H9 (cell line): Measurements from ENCODE around the gene CLMN. TPM values are rescaled to one million over a fixed set of nuclear protein-coding genes. Genes with fewer than 3 reads are reported as not detected.

Experiments
- DNase-seq: peaks from one replicate; pipeline ENCODE4 v3.0.0-alpha.2; 2017
- H2AFZ ChIP-seq: one replicate; pipeline ENCODE4 v1.6.1; 2013; ENCODE audit warnings: mild to moderate bottlenecking, low read length, control low read depth, moderate library complexity
- H2AK5ac ChIP-seq: 2 replicates; pipeline ENCODE4 v1.6.1; 2013; ENCODE audit warnings: low read length, control low read depth, mixed read lengths; ENCODE audit not compliant: insufficient read length
- H2BK120ac ChIP-seq: one replicate; pipeline ENCODE4 v1.6.1; 2013; ENCODE audit warnings: low read depth, mild to moderate bottlenecking, low read length, control low read depth, inconsistent platforms; ENCODE audit not compliant: poor library complexity, severe bottlenecking
- H2BK12ac ChIP-seq: 2 replicates; pipeline ENCODE4 v1.6.1; 2013; ENCODE audit warnings: low read length, control low read depth, mixed read lengths, low read depth; ENCODE audit not compliant: insufficient read length
- H2BK15ac ChIP-seq: 2 replicates; pipeline ENCODE4 v1.6.1; 2013; ENCODE audit warnings: low read depth, low read length, control low read depth
- H2BK20ac ChIP-seq: one replicate; pipeline ENCODE4 v1.6.1; 2013; ENCODE audit warnings: low read depth, mild to moderate bottlenecking, low read length, control low read depth, inconsistent platforms; ENCODE audit not compliant: poor library complexity, severe bottlenecking
- H2BK5ac ChIP-seq: 2 replicates; pipeline ENCODE4 v1.6.1; 2013; ENCODE audit warnings: low read length, control low read depth, mixed read lengths; ENCODE audit not compliant: insufficient read length
- H3K14ac ChIP-seq: 2 replicates; pipeline ENCODE4 v1.6.1; 2013; ENCODE audit warnings: low read length, control low read depth; ENCODE audit not compliant: insufficient read depth
- H3K18ac ChIP-seq: 2 replicates; pipeline ENCODE4 v1.6.1; 2013; ENCODE audit warnings: low read depth, mild to moderate bottlenecking, mixed read lengths, low read length, control low read depth; ENCODE audit not compliant: insufficient read length
- H3K23ac ChIP-seq: 2 replicates; pipeline ENCODE4 v1.6.1; 2013; ENCODE audit warnings: low read length, control low read depth, mixed read lengths, low read depth; ENCODE audit not compliant: insufficient read length
- H3K23me2 ChIP-seq: 2 replicates; pipeline ENCODE4 v1.6.1; 2013; ENCODE audit warnings: low read depth, mild to moderate bottlenecking, mixed read lengths, low read length, control low read depth; ENCODE audit not compliant: insufficient read length, poor library complexity, severe bottlenecking
- H3K27ac ChIP-seq: 2 replicates; pipeline ENCODE4 v1.5.1; 2013; ENCODE audit warnings: low read length, control low read depth, mixed read lengths, low read depth; ENCODE audit not compliant: insufficient read length
- H3K27me3 ChIP-seq: 2 replicates; pipeline ENCODE4 v1.6.1; 2013; ENCODE audit warnings: low read length, control low read depth, inconsistent platforms; ENCODE audit not compliant: insufficient read depth
- H3K4ac ChIP-seq: 2 replicates; pipeline ENCODE4 v1.6.1; 2013; ENCODE audit warnings: low read depth, mild to moderate bottlenecking, control low read depth, inconsistent platforms, low read length, moderate library complexity
- H3K4me1 ChIP-seq: 2 replicates; pipeline ENCODE4 v1.6.1; 2013; ENCODE audit warnings: low read length, control low read depth, inconsistent platforms; ENCODE audit not compliant: insufficient read depth
- H3K4me2 ChIP-seq: 2 replicates; pipeline ENCODE4 v1.6.1; 2013; ENCODE audit warnings: low read length, control low read depth, mixed read lengths; ENCODE audit not compliant: insufficient read length, insufficient read depth
- H3K56ac ChIP-seq: 2 replicates; pipeline ENCODE4 v1.6.1; 2013; ENCODE audit warnings: low read depth, mild to moderate bottlenecking, mixed read lengths, low read length, control low read depth; ENCODE audit not compliant: insufficient read length
- H3K79me1 ChIP-seq: 2 replicates; pipeline ENCODE4 v1.6.1; 2013; ENCODE audit warnings: low read depth, mild to moderate bottlenecking, moderate library complexity, low read length, control low read depth, inconsistent platforms; ENCODE audit not compliant: insufficient read depth, poor library complexity, severe bottlenecking
- H3K79me2 ChIP-seq: 2 replicates; pipeline ENCODE4 v1.6.1; 2013; ENCODE audit warnings: low read length, control low read depth, inconsistent platforms; ENCODE audit not compliant: insufficient read depth
- H3K9ac ChIP-seq: 2 replicates; pipeline ENCODE4 v1.6.1; 2013; ENCODE audit warnings: low read length, control low read depth, mixed read lengths; ENCODE audit not compliant: insufficient read length; ENCODE audit errors: extremely low read depth
- H3K9me3 ChIP-seq: one replicate; pipeline ENCODE4 v1.6.1; 2013; ENCODE audit warnings: low read depth, low read length, inconsistent platforms; ENCODE audit not compliant: control insufficient read depth
- H3T11ph ChIP-seq: one replicate; pipeline ENCODE4 v1.6.1; 2013; ENCODE audit warnings: mild to moderate bottlenecking, low read length, control low read depth, inconsistent platforms
- H4K20me1 ChIP-seq: one replicate; pipeline ENCODE4 v1.6.1; 2013; ENCODE audit not compliant: control insufficient read depth, insufficient read length, insufficient read depth
- H4K5ac ChIP-seq: 2 replicates; pipeline ENCODE4 v1.6.1; 2013; ENCODE audit warnings: low read depth, mild to moderate bottlenecking, mixed read lengths, low read length, control low read depth; ENCODE audit not compliant: insufficient read length
- H4K8ac ChIP-seq: replicated peaks from 2 replicates; pipeline ENCODE4 v1.6.1; 2013; ENCODE audit warnings: low read length, control low read depth, mixed read lengths, low read depth; ENCODE audit not compliant: insufficient read length
- H4K91ac ChIP-seq: 2 replicates; pipeline ENCODE4 v1.6.1; 2013; ENCODE audit warnings: low read depth, mild to moderate bottlenecking, moderate library complexity, mixed read lengths, low read length, control low read depth; ENCODE audit not compliant: insufficient read length
- H3K27ac Mint-ChIP-seq, 3 experiments: 2 replicates in 2 of 3; 3 replicates in 1 of 3; pipeline ENCODE4 v1.8.0; 2020 to 2021; ENCODE audit warnings: mixed read lengths in 3 of 3, mild to moderate bottlenecking in 1 of 3, moderate library complexity in 1 of 3
- H3K27me3 Mint-ChIP-seq: 2 replicates; pipeline ENCODE4 v1.8.0; 2021; ENCODE audit warnings: low read depth, mild to moderate bottlenecking, moderate library complexity, mixed read lengths
- H3K36me3 Mint-ChIP-seq, 3 experiments: 2 replicates in 2 of 3; 3 replicates in 1 of 3; pipeline ENCODE4 v1.8.0; 2020 to 2021; ENCODE audit warnings: low read depth in 3 of 3, mixed read lengths in 3 of 3; ENCODE audit not compliant: insufficient read depth in 1 of 3
- H3K4me1 Mint-ChIP-seq, 2 experiments: 2 replicates each; pipeline ENCODE4 v1.8.0; 2020; ENCODE audit warnings: mixed read lengths in 2 of 2
- H3K4me3 Mint-ChIP-seq, 2 experiments: 2 replicates in 1 of 2; 3 replicates in 1 of 2; pipeline ENCODE4 v1.8.0; 2020 to 2021; ENCODE audit warnings: mild to moderate bottlenecking in 2 of 2, mixed read lengths in 2 of 2, moderate library complexity in 1 of 2
- H3K9me3 Mint-ChIP-seq, 2 experiments: 2 replicates in 1 of 2; 3 replicates in 1 of 2; pipeline ENCODE4 v1.8.0; 2020; ENCODE audit warnings: mild to moderate bottlenecking in 2 of 2, mixed read lengths in 2 of 2, moderate library complexity in 1 of 2
- WGBS: extraction: QIAGEN DNeasy Blood & Tissue Kit; methylation state at CpG from one replicate; pipeline ENCODE4 v1.1.7; 2013; ENCODE audit warnings: missing lambda C conversion rate, low lambda C conversion rate, mixed read lengths; ENCODE audit not compliant: insufficient read length; ENCODE audit errors: extremely low coverage; 5-methylcytosine and 5-hydroxymethylcytosine counted together
- total RNA-seq: library from RNA; stranded (reverse); gene quantifications from 2 replicates; pipeline ENCODE4 v1.2.1, GENCODE V29; 2021
- TF ChIP-seq, protein P1 (sequence below): fragments of 200-600 bp; sonication (generic); conservative IDR thresholded peaks from 3 replicates; pipeline ENCODE4 v1.8.0; 2021; ENCODE audit warnings: antibody characterized with exemption, mild to moderate bottlenecking

CLMN gene
- total RNA-seq, 1 experiment from 2014 or later: 7.6 TPM

DNA sequence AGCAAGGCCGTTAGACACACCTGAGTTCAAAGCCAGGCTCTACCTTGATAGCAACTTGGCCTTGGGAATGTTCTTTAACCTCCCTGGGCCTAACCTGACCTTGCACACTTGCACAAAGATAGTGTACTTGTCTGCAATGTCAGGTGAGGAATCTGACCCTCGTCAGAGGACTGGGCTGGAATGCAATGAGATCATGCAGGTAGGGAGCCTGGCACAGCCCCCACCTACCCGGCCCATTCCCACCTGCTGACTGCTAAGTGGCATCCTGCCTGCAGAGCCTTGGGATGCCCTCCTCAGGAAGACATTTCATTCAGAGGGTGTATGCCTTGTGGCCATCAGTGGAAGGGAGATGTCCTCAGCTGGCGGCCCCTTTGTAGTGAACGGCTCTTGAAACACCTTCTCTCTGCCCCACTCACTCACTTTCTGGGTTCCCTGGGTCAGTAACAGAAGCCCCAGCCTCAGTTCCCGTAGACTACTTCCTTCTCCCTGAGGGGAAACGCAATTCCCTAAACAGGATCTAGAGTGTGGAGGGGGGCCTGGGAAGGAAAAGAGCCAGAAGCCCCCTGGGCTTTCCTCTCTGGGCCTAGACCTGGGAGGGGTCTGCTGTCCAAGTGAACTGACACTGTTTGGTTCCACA lies 94.3 kb downstream of the CLMN start:
- no peak for DNase-seq
- H3K79me2 ChIP-seq: no peaks in the 10 kb centered on the region
- H2AK5ac ChIP-seq: no peak overlapping the region
- no peaks in the 10 kb centered on the region for H3K23me2 ChIP-seq
- H2BK120ac ChIP-seq: no peak overlapping the region
- H2BK20ac ChIP-seq: no peak overlapping the region
- H3K27ac ChIP-seq: no peak overlapping the region
- no peaks in the 10 kb centered on the region for H3K79me1 ChIP-seq
- no peak overlapping the region for H3K56ac ChIP-seq
- peaks cover 2% of the 10 kb centered on the region for H4K20me1 ChIP-seq
- no peak overlapping the region for H2BK15ac ChIP-seq
- no peak overlapping the region for H3K9ac ChIP-seq
- Mint-ChIP-seq H3K4me3 (no peak overlapping the region), H3K4me1 (peaks cover 34 to 36% of the 10 kb centered on the region in 2 experiments), H3K36me3 (no peaks in the 10 kb centered on the region), H3K27ac (no peak overlapping the region), H3K9me3 (no peaks in the 10 kb centered on the region), H3K27me3 (peaks cover 25% of the 10 kb centered on the region)
- H4K5ac ChIP-seq: no peak overlapping the region
- no peak overlapping the region for H2BK12ac ChIP-seq
- no peak overlapping the region for H3K14ac ChIP-seq
- no peak overlapping the region for H4K8ac ChIP-seq
- H3K4ac ChIP-seq: no peak overlapping the region
- TF ChIP-seq, protein P1, sequence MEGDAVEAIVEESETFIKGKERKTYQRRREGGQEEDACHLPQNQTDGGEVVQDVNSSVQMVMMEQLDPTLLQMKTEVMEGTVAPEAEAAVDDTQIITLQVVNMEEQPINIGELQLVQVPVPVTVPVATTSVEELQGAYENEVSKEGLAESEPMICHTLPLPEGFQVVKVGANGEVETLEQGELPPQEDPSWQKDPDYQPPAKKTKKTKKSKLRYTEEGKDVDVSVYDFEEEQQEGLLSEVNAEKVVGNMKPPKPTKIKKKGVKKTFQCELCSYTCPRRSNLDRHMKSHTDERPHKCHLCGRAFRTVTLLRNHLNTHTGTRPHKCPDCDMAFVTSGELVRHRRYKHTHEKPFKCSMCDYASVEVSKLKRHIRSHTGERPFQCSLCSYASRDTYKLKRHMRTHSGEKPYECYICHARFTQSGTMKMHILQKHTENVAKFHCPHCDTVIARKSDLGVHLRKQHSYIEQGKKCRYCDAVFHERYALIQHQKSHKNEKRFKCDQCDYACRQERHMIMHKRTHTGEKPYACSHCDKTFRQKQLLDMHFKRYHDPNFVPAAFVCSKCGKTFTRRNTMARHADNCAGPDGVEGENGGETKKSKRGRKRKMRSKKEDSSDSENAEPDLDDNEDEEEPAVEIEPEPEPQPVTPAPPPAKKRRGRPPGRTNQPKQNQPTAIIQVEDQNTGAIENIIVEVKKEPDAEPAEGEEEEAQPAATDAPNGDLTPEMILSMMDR: no peak
- H2BK5ac ChIP-seq: no peak overlapping the region
- H3K23ac ChIP-seq: no peak overlapping the region
- H3K18ac ChIP-seq: no peak overlapping the region
- peaks cover 3% of the 10 kb centered on the region; the same call in 1 of the 2 replicates for H3K4me1 ChIP-seq
- H2AFZ ChIP-seq: no peak overlapping the region
- no CpG with 5 or more reads among the region's 7 CpGs for WGBS
- no peaks in the 10 kb centered on the region for H3K27me3 ChIP-seq
- no peaks in the 10 kb centered on the region for H3K9me3 ChIP-seq
- no peak overlapping the region for H3K4me2 ChIP-seq
- no peak overlapping the region for H4K91ac ChIP-seq
- H3T11ph ChIP-seq: no peak overlapping the region
